ENCODE measurements around the gene ARID4B. TPM values are rescaled to one million over a fixed set of nuclear protein-coding genes. Genes with fewer than 3 reads are reported as not detected.
A peak's percentile ranks its signal among the peaks of the same experiment; 100 is the strongest.

ARID4B gene
- total RNA-seq, 1 experiment from 2014 or later = 34.2 TPM

- H3K27me3 ChIP-seq (replicated peaks; ENCODE audit: control insufficient read depth, insufficient read depth, low read length) = no peaks in the 10 kb centered on the region
- peaks cover 5% of the 10 kb centered on the region; the same call in 1 of the 2 replicates for H3K4me1 ChIP-seq
- TF ChIP-seq CTCF (IDR thresholded peaks at IDR 0.05; ENCODE audit: insufficient read depth in 1 of 2, low read depth in 1 of 2, low read length in 1 of 2, severe bottlenecking in 1 of 2, unreplicated experiment in 1 of 2) = no peak
- Mint-ChIP-seq H3K4me3 (ENCODE audit: unreplicated experiment) (no peak overlapping the region), H3K27ac (ENCODE audit: unreplicated experiment) (no peak overlapping the region), H3K4me1 (ENCODE audit: low read depth, unreplicated experiment) (peaks cover 8% of the 10 kb centered on the region), H3K9me3 (ENCODE audit: unreplicated experiment) (no peaks in the 10 kb centered on the region), H3K27me3 (ENCODE audit: insufficient read depth, unreplicated experiment) (no peaks in the 10 kb centered on the region), H3K36me3 (ENCODE audit: insufficient read depth, unreplicated experiment) (peaks cover 47% of the 10 kb centered on the region)
- POLR2A ChIA-PET = no interaction called here
- H3K36me3 ChIP-seq (ENCODE audit: control insufficient read depth, insufficient read depth, low read length) = peaks cover 1% of the 10 kb centered on the region; the same call in 1 of the 2 replicates
- H3K9me3 ChIP-seq = 0 out of 2 replicates have a peak, but pooled peaks cover 3% of the 10 kb centered on the region
- DNase-seq = no peak
- intact Hi-C loops (cut with micrococcal nuclease; ENCODE audit: unreplicated experiment) = no loop called here
- no TSS peak for BruUV-seq (replicated peaks)
- CTCF ChIA-PET = no interaction called here
- no peak overlapping the region for H3K4me3 ChIP-seq (ENCODE audit: low read depth, low read length)
Observed at GRCh38 chr1:235181561-235182245, 146.3 kb downstream of the ARID4B start.

GRCh38 chr1:235180916-235181460, 147.0 kb downstream of the ARID4B start:
- Histone ChIP-seq H3K4me1 (peaks cover 8% of the 10 kb centered on the region; the same call in 1 of the 2 replicates), H3K27me3 (replicated peaks; ENCODE audit: control insufficient read depth, insufficient read depth, low read length) (no peaks in the 10 kb centered on the region), H3K36me3 (ENCODE audit: control insufficient read depth, insufficient read depth, low read length) (peaks cover 3% of the 10 kb centered on the region; the same call in 1 of the 2 replicates), H3K4me3 (ENCODE audit: low read depth, low read length) (no peak overlapping the region), H3K9me3 (0 out of 2 replicates have a peak, but pooled peaks cover 3% of the 10 kb centered on the region)
- ChIA-PET POLR2A (no interaction called here), CTCF (no interaction called here)
- DNase-seq = no peak
- H3K27ac Mint-ChIP-seq (ENCODE audit: unreplicated experiment) = no peak overlapping the region
- intact Hi-C loops (cut with micrococcal nuclease; ENCODE audit: unreplicated experiment) = no loop called here
- H3K9me3 Mint-ChIP-seq (ENCODE audit: unreplicated experiment) = no peaks in the 10 kb centered on the region
- no peak for TF ChIP-seq CTCF (IDR thresholded peaks at IDR 0.05; ENCODE audit: insufficient read depth in 1 of 2, low read depth in 1 of 2, low read length in 1 of 2, severe bottlenecking in 1 of 2, unreplicated experiment in 1 of 2)
- H3K4me1 Mint-ChIP-seq (ENCODE audit: low read depth, unreplicated experiment) = peaks cover 11% of the 10 kb centered on the region
- peaks cover 45% of the 10 kb centered on the region for H3K36me3 Mint-ChIP-seq (ENCODE audit: insufficient read depth, unreplicated experiment)
- H3K27me3 Mint-ChIP-seq (ENCODE audit: insufficient read depth, unreplicated experiment) = no peaks in the 10 kb centered on the region
- no TSS peak for BruUV-seq (replicated peaks)
- no peak overlapping the region for H3K4me3 Mint-ChIP-seq (ENCODE audit: unreplicated experiment)

GRCh38 chr1:235176486-235176885, 151.5 kb downstream of the ARID4B start:
- TF ChIP-seq CTCF (IDR thresholded peaks at IDR 0.05; ENCODE audit: insufficient read depth in 1 of 2, low read depth in 1 of 2, low read length in 1 of 2, severe bottlenecking in 1 of 2, unreplicated experiment in 1 of 2) = no peak
- intact Hi-C loops (cut with micrococcal nuclease; ENCODE audit: unreplicated experiment) = no loop called here
- no peaks in the 10 kb centered on the region for H3K27me3 ChIP-seq (replicated peaks; ENCODE audit: control insufficient read depth, insufficient read depth, low read length)
- H3K4me1 Mint-ChIP-seq (ENCODE audit: low read depth, unreplicated experiment) = peaks cover 11% of the 10 kb centered on the region
- H3K4me3 ChIP-seq (ENCODE audit: low read depth, low read length) = no peak overlapping the region
- no peak overlapping the region for H3K4me3 Mint-ChIP-seq (ENCODE audit: unreplicated experiment)
- H3K36me3 ChIP-seq (ENCODE audit: control insufficient read depth, insufficient read depth, low read length) = 0 out of 2 replicates have a peak, but pooled peaks cover 4% of the 10 kb centered on the region
- no peaks in the 10 kb centered on the region for H3K9me3 Mint-ChIP-seq (ENCODE audit: unreplicated experiment)
- CTCF ChIA-PET = no interaction called here
- BruUV-seq (replicated peaks) = no TSS peak
- peaks cover 8% of the 10 kb centered on the region; the same call in 1 of the 2 replicates for H3K4me1 ChIP-seq
- H3K27ac Mint-ChIP-seq (ENCODE audit: unreplicated experiment) = peak overlapping the region; percentile 59
- DNase-seq = no peak
- H3K9me3 ChIP-seq = 0 out of 2 replicates have a peak, but pooled peaks cover 3% of the 10 kb centered on the region
- H3K27me3 Mint-ChIP-seq (ENCODE audit: insufficient read depth, unreplicated experiment) = no peaks in the 10 kb centered on the region
- POLR2A ChIA-PET = no interaction called here
- H3K36me3 Mint-ChIP-seq (ENCODE audit: insufficient read depth, unreplicated experiment) = peaks cover 61% of the 10 kb centered on the region
